Body of pancreas (tissue), 4 donors: ENCODE results near the gene RECK. TPM values are rescaled to one million over a fixed set of nuclear protein-coding genes. Genes with fewer than 3 reads are reported as not detected.

Source experiments
- ATAC-seq: fragments of 150-250 bp; one replicate; pipeline ENCODE4 v1.9.1; 2016
- DNase-seq, 4 donors: peaks; one replicate each; pipeline ENCODE4 v3.0.0-alpha.2; 2019
- H3K27ac ChIP-seq, 4 donors: fragments of 200-600 bp; sonication (generic); 1 replicate in 3 of 4; 2 replicates in 1 of 4; pipeline versions ENCODE4 v1.5.1 to v1.6.1; 2016 to 2019; ENCODE audit warnings: mild to moderate bottlenecking in 1 of 4, mixed read lengths in 1 of 4, moderate library complexity in 1 of 4
- H3K27me3 ChIP-seq, 2 donors: fragments of 200-600 bp; sonication (generic); one replicate each; pipeline ENCODE4 v1.6.0; 2016; ENCODE audit warnings: mild to moderate bottlenecking in 1 of 2
- H3K36me3 ChIP-seq, 2 donors: fragments of 200-600 bp; sonication (generic); replicated peaks in 1 of 2; 2 replicates each; pipeline ENCODE4 v1.5.1; 2016; ENCODE audit warnings: low read depth in 2 of 2; ENCODE audit not compliant: insufficient read depth in 1 of 2
- H3K4me1 ChIP-seq: fragments of 200-600 bp; sonication (generic); one replicate; pipeline ENCODE4 v1.6.0; 2016
- H3K4me3 ChIP-seq, 2 donors: fragments of 200-600 bp; sonication (generic); 1 replicate in 1 of 2; 2 replicates in 1 of 2; pipeline ENCODE4 v1.5.1; 2016 to 2019
- H3K9me3 ChIP-seq, 3 donors: fragments of 200-600 bp; sonication (generic); 1 replicate in 2 of 3; 2 replicates in 1 of 3; pipeline ENCODE4 v1.5.1; 2016
- CTCF ChIP-seq, 7 experiments: fragments of 450-650 bp in 4 of 7; fragments of 200-600 bp in 3 of 7; sonication (generic) in 3 of 7; IDR thresholded peaks; one replicate each; pipeline ENCODE4 v1.5.1; 2016 to 2019; ENCODE audit warnings: antibody characterized with exemption in 7 of 7
- POLR2A ChIP-seq, 3 donors: fragments of 450-650 bp; IDR thresholded peaks; one replicate each; pipeline ENCODE4 v1.6.1; 2016; ENCODE audit warnings: antibody characterized with exemption in 3 of 3, mild to moderate bottlenecking in 2 of 3
- WGBS, 2 donors: methylation state at CpG; one replicate each; pipeline ENCODE4 v1.1.5; 2017; 5-methylcytosine and 5-hydroxymethylcytosine counted together
- intact Hi-C: fragments of 100-400 bp; cut with DNase I; formaldehyde crosslinking; loops from one replicate; pipeline ENCODE4 v1.15.1; 2023
- total RNA-seq, 2 donors: library from RNA; depleted of rRNA; stranded (reverse); fragments of >200 nt; gene quantifications; one replicate each; pipeline ENCODE4 v1.1.0, GENCODE V29; 2016

The RECK gene
- total RNA-seq, 2 donors from 2014 or later = 2.6 to 7.0 TPM

GRCh38 chr9:36132086-36132485 lies 95.4 kb downstream of the RECK start:
- no peaks in the 10 kb centered on the region for H3K36me3 ChIP-seq
- DNase-seq (no peak), ATAC-seq (no peak)
- intact Hi-C loops = no loop called here
- no peaks in the 10 kb centered on the region for H3K9me3 ChIP-seq
- H3K27ac ChIP-seq = no peak overlapping the region
- no peak overlapping the region for H3K4me3 ChIP-seq
- TF ChIP-seq CTCF (IDR thresholded peaks at IDR 0.05) = no peak
- TF ChIP-seq POLR2A (IDR thresholded peaks at IDR 0.05) = no peak
- no peaks in the 10 kb centered on the region for H3K27me3 ChIP-seq
- peaks cover 14% of the 10 kb centered on the region for H3K4me1 ChIP-seq
- WGBS, 2 donors = 76 to 78% methylated on average over 3 of the region's 3 CpGs

GRCh38 chr9:36134761-36135505 lies 98.2 kb downstream of the RECK start:
- intact Hi-C loops = no loop called here
- Histone ChIP-seq H3K36me3 (no peaks in the 10 kb centered on the region), H3K27me3 (no peaks in the 10 kb centered on the region), H3K27ac (no peak overlapping the region), H3K4me3 (no peak overlapping the region), H3K9me3 (no peaks in the 10 kb centered on the region), H3K4me1 (peaks cover 19% of the 10 kb centered on the region)
- ATAC-seq (no peak), DNase-seq (no peak)
- 70 to 88% methylated on average over 9 of the region's 9 CpGs for WGBS, 2 donors
- TF ChIP-seq CTCF (IDR thresholded peaks at IDR 0.05) (no peak), POLR2A (IDR thresholded peaks at IDR 0.05) (no peak)

- ATAC-seq (no peak), DNase-seq (no peak)
- Histone ChIP-seq H3K4me1 (peaks cover 19% of the 10 kb centered on the region), H3K27ac (no peak overlapping the region), H3K4me3 (peak overlapping the region in 1 of 2 donors; percentile 44), H3K36me3 (no peaks in the 10 kb centered on the region), H3K27me3 (no peaks in the 10 kb centered on the region), H3K9me3 (no peaks in the 10 kb centered on the region)
- 7 to 15% methylated on average over 16 to 18 of the region's 18 CpGs for WGBS, 2 donors
- TF ChIP-seq POLR2A (IDR thresholded peaks at IDR 0.05) = no peak
- TF ChIP-seq CTCF (IDR thresholded peaks at IDR 0.05) = no peak
- intact Hi-C loops = no loop called here
These were observed 99.1 kb downstream of the RECK start for GRCh38 chr9:36135741-36136271.

- DNase-seq (peak; percentile 61 to 77 (median 71)), ATAC-seq (peak; percentile 90)
- Histone ChIP-seq H3K9me3 (no peaks in the 10 kb centered on the region), H3K36me3 (no peaks in the 10 kb centered on the region), H3K27me3 (no peaks in the 10 kb centered on the region), H3K4me1 (peaks cover 19% of the 10 kb centered on the region), H3K4me3 (peak within 1 kb of the TSS in 1 of 2 donors; percentile 44), H3K27ac (peak within 1 kb of the TSS in 2 of 4 donors; percentile 25 to 46)
- intact Hi-C loops = no loop called here
- TF ChIP-seq POLR2A (IDR thresholded peaks at IDR 0.05) = peak in 1 of 3 donors; percentile 41
- TF ChIP-seq CTCF (IDR thresholded peaks at IDR 0.05) = peak in 1 of 7 experiments; percentile 17
- WGBS, 2 donors = 0% methylated on average over 81 of the region's 83 CpGs; no CpG with 5 or more reads in 1 of the 2 donors
These were observed 99.7 kb downstream of the RECK start, which contains the start of gene GLIPR2 for GRCh38 chr9:36136272-36136893. GLIPR2 (plus strand) TSS chr9:36136733; CDS start chr9:36136779, 46 bp downstream.
